NCI-H1417 treated with DMSO at 0.1 percent for 48 hours (cell line): ENCODE measurements around the gene SDR42E2.
"Not testable (repeated sequence)": the region's sequence is repeated elsewhere in the genome, so short reads cannot be mapped to it uniquely, and the experiment has no call there.

Experiments used
- DNase-seq: peaks from one replicate; lab custom pipeline; 2025; lab: John Stamatoyannopoulos, UW

SDR42E2 gene

GRCh38 chr16:22191532-22192260 lies 29.4 kb downstream of the SDR42E2 start:
- no peak for DNase-seq

- no peak for DNase-seq
Observed at GRCh38 chr16:22192261-22193062, 30.2 kb downstream of the SDR42E2 start.

- DNase-seq = no peak
Observed at GRCh38 chr16:22193063-22193411, 30.7 kb downstream of the SDR42E2 start.

GRCh38 chr16:22194707-22195444 lies 32.6 kb downstream of the SDR42E2 start:
- no peak for DNase-seq

GRCh38 chr16:22195445-22195694 lies 33.1 kb downstream of the SDR42E2 start:
- no peak for DNase-seq

- peak; percentile 91 for DNase-seq
Observed at GRCh38 chr16:22195695-22196558, 33.6 kb downstream of the SDR42E2 start.

- not testable (repeated sequence) for DNase-seq
Observed at GRCh38 chr16:22196559-22197168, 34.4 kb downstream of the SDR42E2 start.

GRCh38 chr16:22198547-22199293 lies 36.4 kb downstream of the SDR42E2 start:
- DNase-seq = no peak

GRCh38 chr16:22202261-22202637 lies 39.9 kb downstream of the SDR42E2 start:
- no peak for DNase-seq

- no peak for DNase-seq
Observed at GRCh38 chr16:22203091-22203490, 40.8 kb downstream of the SDR42E2 start.

- no peak for DNase-seq
Observed at GRCh38 chr16:22204091-22204655, 41.9 kb downstream of the SDR42E2 start.

- no peak for DNase-seq
Observed at GRCh38 chr16:22205577-22206012, 43.3 kb downstream of the SDR42E2 start.

GRCh38 chr16:22206013-22206841 lies 43.9 kb downstream of the SDR42E2 start, which contains the start of gene EEF2K:
EEF2K (plus strand) TSS chr16:22206278; CDS start chr16:22225730, 19,452 bp downstream.
- peak; percentile 64 for DNase-seq

- DNase-seq = no peak
Observed at GRCh38 chr16:22206842-22207714, 44.8 kb downstream of the SDR42E2 start.

- DNase-seq = no peak
Observed at GRCh38 chr16:22207715-22208360, 45.5 kb downstream of the SDR42E2 start.

- DNase-seq = no peak
Observed at GRCh38 chr16:22210285-22210684, 48.0 kb downstream of the SDR42E2 start.

GRCh38 chr16:22210854-22211253 lies 48.5 kb downstream of the SDR42E2 start:
- DNase-seq = no peak

GRCh38 chr16:22213236-22213635 lies 50.9 kb downstream of the SDR42E2 start:
- DNase-seq = no peak
